A673 (cell line): ENCODE measurements around the gene MYLK. TPM values are rescaled to one million over a fixed set of nuclear protein-coding genes. Genes with fewer than 3 reads are reported as not detected.
A peak's percentile ranks its signal among the peaks of the same experiment; 100 is the strongest.

Experiments
- BruUV-seq: library from RNA; stranded (reverse); fragments of 400-500 nt; replicated peaks from 2 replicates; lab custom pipeline; 2021; lab: Mats Ljungman, UMichigan
- CTCF ChIA-PET: fragments of 300-600 bp; sonication (Branson Sonifier 250); formaldehyde crosslinking; loops from one replicate; lab custom pipeline; 2022; ENCODE audit warnings: antibody characterized with exemption; lab: Charles Lee
- POLR2A ChIA-PET: fragments of 300-600 bp; sonication (Branson Sonifier 250); formaldehyde crosslinking; loops from one replicate; lab custom pipeline; 2022; ENCODE audit warnings: antibody characterized with exemption; ENCODE audit not compliant: low non-redundant PET; lab: Charles Lee
- DNase-seq: peaks from one replicate; pipeline ENCODE4 v3.0.0-alpha.2; 2015; ENCODE audit warnings: low spot score
- H3K27ac ChIP-seq: fragments of 200-600 bp; sonication (generic); 2 replicates; pipeline ENCODE4 v1.5.1; 2016; ENCODE audit warnings: mixed run types, low read depth, mild to moderate bottlenecking, mixed read lengths, antibody characterized with exemption, low read length; ENCODE audit not compliant: poor library complexity, severe bottlenecking
- H3K27me3 ChIP-seq: fragments of 200-600 bp; sonication (generic); replicated peaks from 2 replicates; pipeline ENCODE4 v1.6.1; 2017; ENCODE audit warnings: mixed run types, low read depth, mild to moderate bottlenecking, mixed read lengths, antibody characterized with exemption, low read length; ENCODE audit not compliant: insufficient read depth, poor library complexity
- H3K36me3 ChIP-seq: fragments of 200-600 bp; sonication (generic); 2 replicates; pipeline ENCODE4 v1.6.1; 2016; ENCODE audit warnings: mixed run types, mild to moderate bottlenecking, mixed read lengths, antibody characterized with exemption, low read length; ENCODE audit not compliant: insufficient read depth, poor library complexity, severe bottlenecking
- H3K4me1 ChIP-seq: fragments of 200-600 bp; sonication (generic); 2 replicates; pipeline ENCODE4 v1.6.1; 2017; ENCODE audit warnings: mixed run types, mild to moderate bottlenecking, mixed read lengths, antibody characterized with exemption, low read length; ENCODE audit not compliant: insufficient read depth, poor library complexity, severe bottlenecking
- H3K4me3 ChIP-seq: fragments of 200-600 bp; sonication (generic); 2 replicates; pipeline ENCODE4 v1.5.1; 2016; ENCODE audit warnings: low read depth, mixed run types, mild to moderate bottlenecking, mixed read lengths, low read length; ENCODE audit not compliant: poor library complexity, severe bottlenecking
- H3K9me3 ChIP-seq: fragments of 200-600 bp; sonication (generic); 2 replicates; pipeline ENCODE4 v1.6.1; 2016; ENCODE audit warnings: mixed run types, low read depth, mild to moderate bottlenecking, mixed read lengths, antibody characterized with exemption, low read length; ENCODE audit not compliant: poor library complexity, severe bottlenecking
- CTCF ChIP-seq: fragments of 300-800, 200-600 bp; sonication (generic); conservative IDR thresholded peaks from 2 replicates; pipeline ENCODE4 v1.5.1; 2017; ENCODE audit warnings: low read depth, mild to moderate bottlenecking, antibody characterized with exemption, low read length, moderate library complexity, mixed read lengths
- EZH2 ChIP-seq: fragments of 200-600 bp; sonication (generic); IDR thresholded peaks from 2 replicates; pipeline ENCODE4 v1.6.1; 2017; ENCODE audit warnings: borderline replicate concordance, low read depth, mild to moderate bottlenecking, mixed read lengths, antibody characterized with exemption, low read length; ENCODE audit not compliant: poor library complexity, severe bottlenecking
- intact Hi-C: fragments of 100-400 bp; cut with micrococcal nuclease; formaldehyde crosslinking; loops from one replicate; pipeline ENCODE4 v1.10.0; 2022; ENCODE audit not compliant: unreplicated experiment
- total RNA-seq: library from RNA; stranded (reverse); gene quantifications from 2 replicates; pipeline ENCODE4 v1.2.3, GENCODE V29; 2021

MYLK gene
- total RNA-seq, 1 experiment from 2014 or later: 3.9 TPM

- Histone ChIP-seq H3K9me3 (no peaks in the 10 kb centered on the region), H3K27me3 (no peaks in the 10 kb centered on the region), H3K4me1 (no peaks in the 10 kb centered on the region), H3K27ac (no peak overlapping the region), H3K36me3 (no peaks in the 10 kb centered on the region), H3K4me3 (no peak overlapping the region)
- DNase-seq: no peak
- no peak for TF ChIP-seq CTCF
- no peak for TF ChIP-seq EZH2
- POLR2A ChIA-PET: no interaction called here
- CTCF ChIA-PET: no interaction called here
- intact Hi-C loops: no loop called here
- no TSS peak for BruUV-seq
Observed at GRCh38 chr3:123663977-123664376, 220.2 kb downstream of the MYLK start.

- Histone ChIP-seq H3K27me3 (no peaks in the 10 kb centered on the region), H3K4me1 (no peaks in the 10 kb centered on the region), H3K27ac (no peak overlapping the region), H3K36me3 (no peaks in the 10 kb centered on the region), H3K9me3 (no peaks in the 10 kb centered on the region), H3K4me3 (no peak overlapping the region)
- intact Hi-C loops: no loop called here
- ChIA-PET POLR2A (interaction anchor here (0.6 kb wide), 1 partner anchor 12 kb away, joined by 3 read pairs; no protein-coding TSS in a partner anchor), CTCF (no interaction called here)
- DNase-seq: no peak
- TF ChIP-seq CTCF (no peak), EZH2 (no peak)
- BruUV-seq: no TSS peak
Observed at GRCh38 chr3:123661973-123662372, 222.2 kb downstream of the MYLK start.

- Histone ChIP-seq H3K27me3 (no peaks in the 10 kb centered on the region), H3K36me3 (no peaks in the 10 kb centered on the region), H3K9me3 (no peaks in the 10 kb centered on the region), H3K27ac (no peak overlapping the region), H3K4me1 (no peaks in the 10 kb centered on the region), H3K4me3 (no peak overlapping the region)
- DNase-seq: peak; percentile 45
- intact Hi-C loops: no loop called here
- ChIA-PET CTCF (no interaction called here), POLR2A (no interaction called here)
- no peak for TF ChIP-seq CTCF
- TF ChIP-seq EZH2: no peak
- BruUV-seq: no TSS peak
Observed at GRCh38 chr3:123660900-123661299, 223.2 kb downstream of the MYLK start.
